ENCODE measurements around the gene PLSCR3. TPM values are rescaled to one million over a fixed set of nuclear protein-coding genes. Genes with fewer than 3 reads are reported as not detected.

Gene PLSCR3
- total RNA-seq, 1 experiment from 2014 or later, result 43.8 TPM

DNA sequence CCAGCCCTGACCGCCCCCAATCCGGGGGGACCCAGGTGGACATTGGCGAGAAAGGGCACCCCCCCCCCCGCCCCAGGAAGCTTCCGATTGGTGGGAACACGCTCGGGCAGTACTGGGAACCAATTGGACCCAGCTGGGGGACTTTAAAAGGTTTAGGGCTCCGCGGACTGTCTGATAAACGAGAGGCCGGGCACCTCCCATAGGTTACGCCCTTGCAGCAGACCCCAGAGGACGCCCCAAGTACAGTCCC, 9.3 kb upstream of the PLSCR3 start:
- POLR2A ChIA-PET, result interaction anchor here (0.6 to 2.3 kb wide), 30 partner anchors 9 to 742 kb away, joined by 3 to 33 read pairs (median 4); partner anchors contain the start of genes ACAP1, MPDU1, NAA38 and NEURL4
- peak overlapping the region; percentile 81 for H3K4me2 ChIP-seq (ENCODE audit: low read length)
- H3K79me2 ChIP-seq (ENCODE audit: insufficient read depth, low read length), result peaks cover 8% of the 10 kb centered on the region
- peak overlapping the region; percentile 61 to 83 for H3K4me3 ChIP-seq (replicated peaks in 1 of 2; ENCODE audit: low read depth in 1 of 2, low read length in 2 of 2)
- H3K27ac ChIP-seq (ENCODE audit: low read depth, low read length), result peak overlapping the region; percentile 70
- intact Hi-C loops (cut with micrococcal nuclease), result no loop called here
- H3K27me3 ChIP-seq (ENCODE audit: insufficient read depth, low read length), result no peaks in the 10 kb centered on the region
- no peaks in the 10 kb centered on the region for H4K20me1 ChIP-seq (ENCODE audit: insufficient read depth)
- H3K4me1 ChIP-seq (ENCODE audit: control insufficient read depth in 1 of 2, insufficient read depth in 2 of 2, low read length in 2 of 2), result peaks cover 33 to 48% of the 10 kb centered on the region in 2 experiments
- peak; percentile 58 for ATAC-seq
- H3K36me3 ChIP-seq (ENCODE audit: control insufficient read depth in 1 of 2, insufficient read depth in 2 of 2, low read length in 2 of 2), result no peaks in the 10 kb centered on the region
- no peaks in the 10 kb centered on the region for H3K9me3 ChIP-seq (ENCODE audit: control insufficient read depth in 1 of 2, insufficient read depth in 1 of 2, low read depth in 1 of 2, low read length in 2 of 2)
- CTCF ChIA-PET, result interaction anchor here (0.6 to 1.4 kb wide), 9 partner anchors 10 to 438 kb away, joined by 3 to 20 read pairs (median 4); partner anchors contain the start of genes PLSCR3, TMEM102, TMEM95 and TNK1
- TF ChIP-seq ZNF274 (IDR thresholded peaks at IDR 0.05; ENCODE audit: low read depth, low read length) (no peak), EZH2phosphoT487 (IDR thresholded peaks at IDR 0.05; ENCODE audit: borderline replicate concordance) (no peak), YY1 (IDR thresholded peaks at IDR 0.05; ENCODE audit: extremely low read depth, insufficient replicate concordance, low read depth, low read length) (no peak), SP1 (IDR thresholded peaks at IDR 0.05; ENCODE audit: low read depth) (no peak), ZBTB33 (IDR thresholded peaks at IDR 0.05; ENCODE audit: extremely low read depth, insufficient replicate concordance, low read length) (no peak), RAD21 (IDR thresholded peaks at IDR 0.05; ENCODE audit: low read depth) (no peak), ZFX (IDR thresholded peaks at IDR 0.05) (peak; percentile 28; the same call in 1 of the 2 replicates), FOSL1 (IDR thresholded peaks at IDR 0.05; ENCODE audit: low read depth) (no peak), POLR2A (IDR thresholded peaks at IDR 0.05; ENCODE audit: borderline replicate concordance, extremely low read depth, insufficient read depth, insufficient read length) (no peak)
- peak overlapping the region; percentile 69 for H3K9ac ChIP-seq (ENCODE audit: low read length)
- H3K9me2 ChIP-seq (ENCODE audit: insufficient read depth), result no peaks in the 10 kb centered on the region
- peak; percentile 62 for DNase-seq (ENCODE audit: low read depth, low spot score)
- H2AFZ ChIP-seq (ENCODE audit: low read depth, low read length, poor library complexity, severe bottlenecking), result no peak overlapping the region
- BruUV-seq (replicated peaks), result no TSS peak
- RAD21 ChIA-PET (ENCODE audit: low non-redundant PET in 1 of 2, low total read pairs in 2 of 2, uncharacterized antibody in 2 of 2, unreplicated experiment in 2 of 2), result interaction anchor here (1.1 to 1.3 kb wide), 3 partner anchors 9 to 74 kb away, joined by 3 read pairs; partner anchors contain the start of genes NEURL4 (in 1 of the 2) and PLSCR3 (in 1 of the 2)
